Epithelial cell of alveolus of lung (primary cell): ENCODE results near the gene CRLF2. TPM values are rescaled to one million over a fixed set of nuclear protein-coding genes. Genes with fewer than 3 reads are reported as not detected.

ENCODE experiments used
- total RNA-seq: library from RNA; depleted of rRNA; stranded (reverse); fragments of >200 nt; gene quantifications from 2 replicates; pipeline ENCODE4 v1.2.1, GENCODE V29; 2015

The CRLF2 gene
- not detected in 2 replicates for total RNA-seq

DNA sequence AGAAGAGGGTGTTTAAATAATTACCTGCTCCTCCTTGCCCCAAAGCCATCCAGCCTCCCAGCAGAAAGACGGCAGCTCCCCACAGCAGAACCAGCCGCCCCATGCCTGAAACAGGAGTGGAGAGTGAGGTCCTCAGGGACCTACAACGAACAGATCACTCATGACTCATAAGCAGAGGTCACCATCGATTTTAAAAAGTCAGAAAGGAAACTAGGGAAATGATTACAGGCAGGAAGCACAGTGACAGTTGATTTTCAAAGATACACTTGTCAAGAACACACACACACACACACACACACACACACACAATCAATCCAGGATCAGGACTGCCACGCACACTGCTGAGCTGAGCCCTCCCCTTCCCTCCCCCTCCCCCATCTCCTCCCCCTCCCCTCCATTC, at the start of gene CRLF2:
Gene CRLF2, minus strand, starts transcription at position 118 of the 400 bp plus-strand sequence. Its CDS starts 15 bp downstream, at position 103.

Other genes starting within 250 kb of the CRLF2 start
- gene CSF2RA, start 56.2 kb upstream of the CRLF2 start, total RNA-seq, result not detected in 2 replicates
- 0.13 TPM in 1 of 2 replicates, not detected in the other for gene IL3RA, start 124.1 kb upstream of the CRLF2 start, total RNA-seq
- gene SLC25A6, start 179.5 kb upstream of the CRLF2 start, total RNA-seq, result 377 and 634 TPM in 2 replicates
- gene ASMTL, start 240.3 kb upstream of the CRLF2 start, total RNA-seq, result 32.1 and 36.4 TPM in 2 replicates